ENCODE measurements around the gene MAPRE3. TPM values are rescaled to one million over a fixed set of nuclear protein-coding genes. Genes with fewer than 3 reads are reported as not detected.

The MAPRE3 gene
- total and polyA plus RNA-seq, 9 of the 15 experiments (the other 6 are each of a cell fraction or from before 2014, with no cell fraction given): 0.70 to 43.2 (median 12.6) TPM

GRCh38 chr2:27050281-27050995, 80.0 kb downstream of the MAPRE3 start (continued):
- TF ChIP-seq TARDBP (IDR thresholded peaks at IDR 0.05): no peak; the same call in 1 of the 2 replicates
- peak; percentile 4 to 71; a peak in 1 of 4 replicates for TF ChIP-seq RCOR1 (IDR thresholded peaks at IDR 0.05; ENCODE audit: borderline replicate concordance in 1 of 2, low read depth in 2 of 2, low read length in 2 of 2)
- TF ChIP-seq CBFA2T3 (IDR thresholded peaks at IDR 0.05): peak; percentile 18; the same call in 1 of the 2 replicates
- no peak for TF ChIP-seq ZNF696 (CRISPR knock-in tag; conservative IDR thresholded peaks at IDR 0.05)
- TF ChIP-seq NR3C1 (CRISPR knock-in tag; IDR thresholded peaks at IDR 0.05): no peak
- TF ChIP-seq MCM2 (IDR thresholded peaks at IDR 0.05; ENCODE audit: low read depth): no peak
- no peak for TF ChIP-seq MBD2 (IDR thresholded peaks at IDR 0.05; ENCODE audit: borderline replicate concordance, low read depth)
- TF ChIP-seq ZNF589 (CRISPR knock-in tag; IDR thresholded peaks at IDR 0.05; ENCODE audit: low read depth): no peak
- TF ChIP-seq ZNF311 (CRISPR knock-in tag; IDR thresholded peaks at IDR 0.05): no peak
- TF ChIP-seq MLLT1 (IDR thresholded peaks at IDR 0.05): no peak
- TF ChIP-seq ZNF76 (CRISPR knock-in tag; IDR thresholded peaks at IDR 0.05; ENCODE audit: borderline replicate concordance): no peak
- no peak for TF ChIP-seq MGA (IDR thresholded peaks at IDR 0.05)
- TF ChIP-seq SNIP1 (IDR thresholded peaks at IDR 0.05; ENCODE audit: low read depth): no peak
- TF ChIP-seq ETS2 (tag; IDR thresholded peaks at IDR 0.05; ENCODE audit: borderline replicate concordance, poor library complexity, severe bottlenecking): no peak
- no peak for TF ChIP-seq ZNF217 (CRISPR knock-in tag; IDR thresholded peaks at IDR 0.05)
- TF ChIP-seq ZNF75A (CRISPR knock-in tag; IDR thresholded peaks at IDR 0.05): no peak
- TF ChIP-seq RUNX1 (IDR thresholded peaks at IDR 0.05; ENCODE audit: low read depth): no peak

All from K562 (cell line).